H1 (cell line): ENCODE measurements around the gene LAPTM4A. TPM values are rescaled to one million over a fixed set of nuclear protein-coding genes. Genes with fewer than 3 reads are reported as not detected.
"Not testable (repeated sequence)": the region's sequence is repeated elsewhere in the genome, so short reads cannot be mapped to it uniquely, and the experiment has no call there.

ENCODE experiments used
- CTCF ChIA-PET: fragments of 300-600 bp; sonication (Branson Sonifier 250); formaldehyde crosslinking; loops from one replicate; lab custom pipeline; 2021; ENCODE audit not compliant: partially characterized antibody; lab: Charles Lee
- POLR2A ChIA-PET: fragments of 300-600 bp; sonication (Branson Sonifier 250); formaldehyde crosslinking; loops from one replicate; lab custom pipeline; 2021; ENCODE audit warnings: inconsistent platforms; ENCODE audit not compliant: partially characterized antibody; lab: Charles Lee
- DNase-seq, 2 experiments: peaks; one replicate each; pipeline versions ENCODE4 v3.0.0 to v3.0.0-alpha.2; 2010 to 2022; ENCODE audit warnings: low spot score in 2 of 2, low read depth in 1 of 2, mixed read lengths in 1 of 2
- FAIRE-seq: peaks from 2 replicates; lab custom pipeline; 2011; peaks lifted over from hg19 to GRCh38; lab: Jason Lieb, UNC
- H2AFZ ChIP-seq: 2 replicates; pipeline ENCODE4 v1.8.1; 2012; ENCODE audit warnings: low read length, inconsistent platforms
- H2AK5ac ChIP-seq: 2 replicates; pipeline ENCODE4 v1.6.1; 2013; ENCODE audit warnings: low read depth, low read length
- H2BK120ac ChIP-seq: replicated peaks from 2 replicates; pipeline ENCODE3; 2013; ENCODE audit warnings: low read depth, low read length, inconsistent platforms
- H2BK12ac ChIP-seq: 2 replicates; pipeline ENCODE4 v1.6.1; 2013; ENCODE audit warnings: low read depth, low read length
- H2BK15ac ChIP-seq: 2 replicates; pipeline ENCODE4 v1.6.1; 2013; ENCODE audit warnings: low read length
- H2BK20ac ChIP-seq: 2 replicates; pipeline ENCODE4 v1.6.1; 2013; ENCODE audit warnings: low read length
- H2BK5ac ChIP-seq: 2 replicates; pipeline ENCODE4 v1.6.1; 2013; ENCODE audit warnings: low read depth, low read length
- H3K14ac ChIP-seq: 2 replicates; pipeline ENCODE4 v1.6.1; 2013; ENCODE audit warnings: inconsistent platforms; ENCODE audit not compliant: insufficient read length
- H3K18ac ChIP-seq: 2 replicates; pipeline ENCODE4 v1.6.1; 2013; ENCODE audit warnings: low read length; ENCODE audit errors: extremely low read depth
- H3K23ac ChIP-seq: 2 replicates; pipeline ENCODE4 v1.6.1; 2013; ENCODE audit warnings: inconsistent platforms; ENCODE audit not compliant: insufficient read length
- H3K23me2 ChIP-seq: 2 replicates; pipeline ENCODE4 v1.6.1; 2013; ENCODE audit warnings: low read depth, low read length
- H3K27ac ChIP-seq: 2 replicates; pipeline ENCODE4 v1.6.1; 2011; ENCODE audit warnings: low read depth, low read length, inconsistent platforms
- H3K27me3 ChIP-seq, 4 experiments: replicated peaks in 1 of 4; 1 replicate in 1 of 4; 2 replicates in 3 of 4; pipeline versions ENCODE4 v1.6.1 to v1.8.1; 2011 to 2013; ENCODE audit warnings: low read length in 3 of 4, mild to moderate bottlenecking in 3 of 4, inconsistent platforms in 2 of 4, mixed read lengths in 2 of 4, moderate library complexity in 1 of 4; ENCODE audit not compliant: control insufficient read depth in 3 of 4, insufficient read depth in 3 of 4; ENCODE audit errors: extremely low read depth in 1 of 4
- H3K36me3 ChIP-seq, 4 experiments: 2 replicates each; pipeline versions ENCODE4 v1.6.1 to v1.8.1; 2011 to 2013; ENCODE audit warnings: mild to moderate bottlenecking in 4 of 4, low read length in 3 of 4, moderate library complexity in 2 of 4, control low read depth in 1 of 4, inconsistent platforms in 1 of 4; ENCODE audit not compliant: insufficient read depth in 4 of 4, control insufficient read depth in 2 of 4
- H3K4ac ChIP-seq: replicated peaks from 2 replicates; pipeline ENCODE3; 2013; ENCODE audit warnings: low read length, low read depth, mixed read lengths, inconsistent platforms; ENCODE audit not compliant: insufficient read length
- H3K4me1 ChIP-seq, 4 experiments: replicated peaks in 1 of 4; 1 replicate in 1 of 4; 2 replicates in 3 of 4; pipeline versions ENCODE4 v1.6.1 to v1.8.1; 2011 to 2013; ENCODE audit warnings: low read length in 3 of 4, inconsistent platforms in 2 of 4, mixed read lengths in 1 of 4; ENCODE audit not compliant: insufficient read depth in 4 of 4, control insufficient read depth in 3 of 4
- H3K4me2 ChIP-seq, 2 experiments: 2 replicates each; pipeline versions ENCODE4 v1.6.1 to v1.8.1; 2011 to 2013; ENCODE audit warnings: low read depth in 2 of 2, low read length in 2 of 2, control low read depth in 1 of 2, inconsistent platforms in 1 of 2, mild to moderate bottlenecking in 1 of 2; ENCODE audit not compliant: insufficient read depth in 1 of 2
- H3K4me3 ChIP-seq, 4 experiments: fragments of 200-600, 300-600 bp in 1 of 4; sonication (generic), shearing (Covaris generic), sonication (Bioruptor Twin) in 1 of 4; 2 replicates each; pipeline versions ENCODE4 v1.5.1 to v1.8.1; 2011 to 2016; ENCODE audit warnings: low read length in 4 of 4, low read depth in 3 of 4, control low read depth in 2 of 4, inconsistent platforms in 2 of 4, mild to moderate bottlenecking in 2 of 4, mixed read lengths in 1 of 4, moderate library complexity in 1 of 4; ENCODE audit not compliant: insufficient read depth in 2 of 4; ENCODE audit errors: extremely low read depth in 1 of 4
- H3K56ac ChIP-seq: replicated peaks from 2 replicates; pipeline ENCODE3; 2013; ENCODE audit warnings: low read depth, mild to moderate bottlenecking, mixed read lengths, low read length, inconsistent platforms; ENCODE audit not compliant: insufficient read length
- H3K79me1 ChIP-seq: 2 replicates; pipeline ENCODE4 v1.6.1; 2013; ENCODE audit warnings: low read depth, low read length, control low read depth
- H3K79me2 ChIP-seq, 2 experiments: 2 replicates each; pipeline versions ENCODE4 v1.6.1 to v1.8.1; 2012 to 2013; ENCODE audit warnings: low read length in 2 of 2, mild to moderate bottlenecking in 2 of 2, inconsistent platforms in 1 of 2; ENCODE audit not compliant: insufficient read depth in 2 of 2, control insufficient read depth in 1 of 2
- H3K9ac ChIP-seq, 4 experiments: replicated peaks in 1 of 4; 1 replicate in 1 of 4; 2 replicates in 3 of 4; pipeline versions ENCODE4 v1.6.1 to v1.8.1; 2011 to 2013; ENCODE audit warnings: low read depth in 3 of 4, low read length in 3 of 4, control low read depth in 2 of 4, mild to moderate bottlenecking in 2 of 4, moderate library complexity in 2 of 4, inconsistent platforms in 1 of 4; ENCODE audit errors: extremely low read depth in 1 of 4
- H3K9me3 ChIP-seq, 2 experiments: 2 replicates each; pipeline versions ENCODE4 v1.6.1 to v1.8.1; 2012 to 2013; ENCODE audit warnings: mild to moderate bottlenecking in 2 of 2, moderate library complexity in 2 of 2, control low read depth in 1 of 2, inconsistent platforms in 1 of 2, low read depth in 1 of 2, low read length in 1 of 2, mixed read lengths in 1 of 2; ENCODE audit not compliant: insufficient read depth in 2 of 2
- H4K20me1 ChIP-seq, 2 experiments: replicated peaks in 1 of 2; 2 replicates each; pipeline versions ENCODE3 to v1.8.1; 2011 to 2013; ENCODE audit warnings: inconsistent platforms in 2 of 2, low read length in 2 of 2, mild to moderate bottlenecking in 1 of 2; ENCODE audit not compliant: insufficient read depth in 2 of 2, control insufficient read depth in 1 of 2
- H4K5ac ChIP-seq: 2 replicates; pipeline ENCODE4 v1.6.1; 2013; ENCODE audit warnings: low read length, low read depth, mixed read lengths, inconsistent platforms; ENCODE audit not compliant: insufficient read length
- H4K8ac ChIP-seq: 2 replicates; pipeline ENCODE4 v1.8.0; 2013; ENCODE audit warnings: mild to moderate bottlenecking, moderate library complexity, low read length, inconsistent platforms; ENCODE audit not compliant: insufficient read depth; ENCODE audit errors: extremely low read depth
- H4K91ac ChIP-seq: replicated peaks from 2 replicates; pipeline ENCODE3; 2013; ENCODE audit warnings: low read length, mixed read lengths, inconsistent platforms; ENCODE audit not compliant: insufficient read length
- WGBS, 2 experiments: shearing (Covaris generic) in 1 of 2; methylation state at CpG; one replicate each; pipeline versions ENCODE4 v1.1.6 to v1.1.7; 2013 to 2015; ENCODE audit warnings: low lambda C conversion rate in 2 of 2, mixed read lengths in 2 of 2, inconsistent platforms in 1 of 2, low coverage in 1 of 2, missing lambda C conversion rate in 1 of 2; ENCODE audit not compliant: insufficient replicate concordance in 2 of 2, insufficient coverage in 1 of 2, insufficient read length in 1 of 2; ENCODE audit errors: extremely low coverage in 1 of 2, missing lambda C conversion rate in 1 of 2; 5-methylcytosine and 5-hydroxymethylcytosine counted together
- polyA plus RNA-seq, 7 experiments: library from polyadenylated mRNA; depleted of rRNA in 3 of 7; stranded (reverse) in 5 of 7; unstranded in 2 of 7; fragments of >200 nt in 5 of 7; fragments of 200-250 nt in 2 of 7; gene quantifications; 1 replicate in 5 of 7; 2 replicates in 1 of 7; 4 replicates in 1 of 7; pipeline versions ENCODE4 v1.2.1 to v1.2.3, GENCODE V29; 2011 to 2013; ENCODE audit warnings: missing spikeins in 2 of 7, mixed read lengths in 2 of 7
- total RNA-seq: library from RNA; stranded (reverse); fragmentation: NEBNext Ultra II Directional; extraction: Animal tissue kit (Norgen Biotek cat#: 25700); gene quantifications from 2 replicates; pipeline ENCODE4 v1.2.1, GENCODE V29; 2021

The LAPTM4A gene
- total and polyA plus RNA-seq, 2 of the 8 experiments (the other 6 are each of a cell fraction or from before 2014, with no cell fraction given), result 193 to 419 TPM

GRCh38 chr2:20082812-20083211 is 31.4 kb upstream of the LAPTM4A start:
- H3K27me3 ChIP-seq, H3K27ac ChIP-seq, POLR2A ChIA-PET, H2BK20ac ChIP-seq, H2BK12ac ChIP-seq, H3K9ac ChIP-seq, H2AK5ac ChIP-seq, H3K36me3 ChIP-seq, H2BK15ac ChIP-seq, H4K20me1 ChIP-seq, H2BK120ac ChIP-seq, H3K18ac ChIP-seq, H2BK5ac ChIP-seq, H3K4me3 ChIP-seq, DNase-seq, H4K5ac ChIP-seq, FAIRE-seq, H2AFZ ChIP-seq, H3K4me2 ChIP-seq, H3K4me1 ChIP-seq, H4K8ac ChIP-seq, H3K9me3 ChIP-seq, H4K91ac ChIP-seq, H3K79me2 ChIP-seq, H3K14ac ChIP-seq, H3K23me2 ChIP-seq, H3K23ac ChIP-seq, H3K4ac ChIP-seq, H3K79me1 ChIP-seq, H3K56ac ChIP-seq: not testable (repeated sequence)
- CTCF ChIA-PET, result interaction anchor here (1.1 to 2.7 kb wide), 3 partner anchors 12 to 67 kb away, joined by 4 to 15 read pairs (median 4); no protein-coding TSS in a partner anchor
- 88% methylated on average over 8 of the region's 8 CpGs; no CpG with 5 or more reads in 1 of the 2 experiments for WGBS, 2 experiments
